GM12864 (cell line): ENCODE measurements around the gene AMDHD2.

Experiments
- DNase-seq: peaks from one replicate; pipeline ENCODE4 v3.0.0-alpha.2; 2011; ENCODE audit warnings: low read depth
- H3K4me3 ChIP-seq: 2 replicates; pipeline ENCODE4 v1.5.1; 2011; ENCODE audit warnings: mild to moderate bottlenecking, low read depth, low read length, control low read depth
- CTCF ChIP-seq: IDR thresholded peaks from 2 replicates; pipeline ENCODE4 v1.5.1; 2011; ENCODE audit warnings: low read depth, mild to moderate bottlenecking, moderate library complexity, low read length, control low read depth, inconsistent platforms; ENCODE audit errors: missing control alignments

AMDHD2 gene

GRCh38 chr16:2520097-2520783, at the start of gene AMDHD2:
Gene AMDHD2, plus strand, starts transcription at chr16:2520371. Its CDS starts 88 bp downstream, at chr16:2520459.
- peak within 1 kb of the TSS; percentile 72 for H3K4me3 ChIP-seq
- DNase-seq, result peak; percentile 53
- TF ChIP-seq CTCF, result no peak

- no peak overlapping the region for H3K4me3 ChIP-seq
- DNase-seq, result no peak
- TF ChIP-seq CTCF, result no peak
These were observed 49.6 kb upstream of the AMDHD2 start for GRCh38 chr16:2470603-2471015.

GRCh38 chr16:2471016-2471652, 49.0 kb upstream of the AMDHD2 start, which contains the start of gene NTN3:
Gene NTN3, plus strand, starts transcription at chr16:2471297. Its CDS starts 405 bp downstream, at chr16:2471702.
- no peak within 1 kb of the TSS for H3K4me3 ChIP-seq
- no peak for TF ChIP-seq CTCF

GRCh38 chr16:2471653-2472487, 48.3 kb upstream of the AMDHD2 start:
- no peak overlapping the region for H3K4me3 ChIP-seq
- TF ChIP-seq CTCF, result no peak
- DNase-seq, result no peak

More at GRCh38 chr16:2471016-2471652, 49.0 kb upstream of the AMDHD2 start, which contains the start of gene NTN3:
- no peak for DNase-seq

GRCh38 chr16:2472488-2472864, 47.7 kb upstream of the AMDHD2 start:
- no peak for TF ChIP-seq CTCF
- no peak for DNase-seq
- no peak overlapping the region for H3K4me3 ChIP-seq

GRCh38 chr16:2472885-2473445, 47.2 kb upstream of the AMDHD2 start:
- H3K4me3 ChIP-seq, result no peak overlapping the region
- TF ChIP-seq CTCF, result no peak

More at GRCh38 chr16:2472885-2473445, 47.2 kb upstream of the AMDHD2 start:
- no peak for DNase-seq
